HG02970 (cell line): Measurements from ENCODE around the gene OGFOD3.
"Not testable (repeated sequence)": the region's sequence is repeated elsewhere in the genome, so short reads cannot be mapped to it uniquely, and the experiment has no call there.

ENCODE experiments used
- ATAC-seq: cut with Tn5 transposase; IDR thresholded peaks from one replicate; pipeline ENCODE4 v1.9.1; 2021; ENCODE audit warnings: mild to moderate bottlenecking, moderate library complexity, moderate number of reproducible peaks; ENCODE audit not compliant: unreplicated experiment, low FRiP score

The OGFOD3 gene

GRCh38 chr17:82418001-82418986 lies at the start of gene OGFOD3, which contains the start of gene HEXD:
TSS of gene OGFOD3 (minus strand) at chr17:82418586. CDS start at chr17:82418485, 101 bp downstream.
TSS of gene HEXD (plus strand) at chr17:82418347. CDS start at chr17:82419800, 1,453 bp downstream.
- peak; percentile 87 for ATAC-seq

- ATAC-seq: no peak
Observed at GRCh38 chr17:82465023-82465603, 46.7 kb upstream of the OGFOD3 start.

- no peak for ATAC-seq
Observed at GRCh38 chr17:82464567-82464929, 46.2 kb upstream of the OGFOD3 start.

GRCh38 chr17:82463925-82464566 lies 45.7 kb upstream of the OGFOD3 start:
- ATAC-seq: no peak

GRCh38 chr17:82463391-82463790 lies 45.0 kb upstream of the OGFOD3 start:
- ATAC-seq: no peak

GRCh38 chr17:82461827-82462524 lies 43.6 kb upstream of the OGFOD3 start:
- ATAC-seq: no peak

- not testable (repeated sequence) for ATAC-seq
Observed at GRCh38 chr17:82459936-82460335, 41.5 kb upstream of the OGFOD3 start.

GRCh38 chr17:82458885-82459424 lies 40.6 kb upstream of the OGFOD3 start:
- ATAC-seq: peak; percentile 25

- peak; percentile 94 for ATAC-seq
Observed at GRCh38 chr17:82458179-82458884, 39.9 kb upstream of the OGFOD3 start, which contains the start of gene NARF. TSS of gene NARF (plus strand) at chr17:82458741. CDS start at chr17:82458804, 63 bp downstream.

GRCh38 chr17:82457929-82458178 lies 39.5 kb upstream of the OGFOD3 start:
- ATAC-seq: no peak

- ATAC-seq: no peak
Observed at GRCh38 chr17:82457073-82457928, 38.9 kb upstream of the OGFOD3 start.

GRCh38 chr17:82453706-82454105 lies 35.3 kb upstream of the OGFOD3 start:
- ATAC-seq: not testable (repeated sequence)

- ATAC-seq: not testable (repeated sequence)
Observed at GRCh38 chr17:82453151-82453550, 34.8 kb upstream of the OGFOD3 start.

GRCh38 chr17:82452162-82452561 lies 33.8 kb upstream of the OGFOD3 start:
- no peak for ATAC-seq

- ATAC-seq: peak; percentile 68
Observed at GRCh38 chr17:82450357-82451106, 32.1 kb upstream of the OGFOD3 start, which contains the start of gene CYBC1. TSS of gene CYBC1 (minus strand) at chr17:82450752. CDS start at chr17:82449254, 1,498 bp downstream.

GRCh38 chr17:82449883-82450356 lies 31.5 kb upstream of the OGFOD3 start:
- no peak for ATAC-seq

GRCh38 chr17:82449131-82449882 lies 30.9 kb upstream of the OGFOD3 start:
- ATAC-seq: peak; percentile 52
